PC-3 (cell line): ENCODE measurements around the gene SERPINB12. TPM values are rescaled to one million over a fixed set of nuclear protein-coding genes. Genes with fewer than 3 reads are reported as not detected.
A peak's percentile ranks its signal among the peaks of the same experiment; 100 is the strongest.

ENCODE experiments used
- ATAC-seq: fragments of 200-7000 bp; cut with Tn5 transposase; 2 replicates; pipeline ENCODE4 v1.9.1; 2020; ENCODE audit warnings: mild to moderate bottlenecking, moderate library complexity
- BruUV-seq: library from RNA; stranded (reverse); fragments of 400-500 nt; replicated peaks from 2 replicates; lab custom pipeline; 2021; lab: Mats Ljungman, UMichigan
- CTCF ChIA-PET: fragments of 300-600 bp; sonication (Branson Sonifier 250); formaldehyde crosslinking; loops from one replicate; lab custom pipeline; 2022; ENCODE audit warnings: antibody characterized with exemption; lab: Charles Lee
- POLR2A ChIA-PET: fragments of 300-600 bp; sonication (Branson Sonifier 250); formaldehyde crosslinking; loops from one replicate; lab custom pipeline; 2022; ENCODE audit warnings: antibody characterized with exemption; ENCODE audit not compliant: unreplicated experiment; lab: Charles Lee
- DNase-seq: peaks from one replicate; pipeline ENCODE4 v3.0.0-alpha.2; 2015
- H2AFZ ChIP-seq: fragments of 300-600 bp; sonication (generic); 2 replicates; pipeline ENCODE4 v1.6.0; 2016; ENCODE audit warnings: antibody characterized with exemption, low read length
- H3F3A ChIP-seq: fragments of 300-600 bp; sonication (generic); one replicate; pipeline ENCODE4 v1.6.0; 2017; ENCODE audit warnings: antibody characterized with exemption, low read length, control low read depth, mild to moderate bottlenecking; ENCODE audit not compliant: unreplicated experiment
- H3K27ac ChIP-seq: fragments of 300-600 bp; sonication (generic); 2 replicates; pipeline ENCODE4 v1.5.1; 2016; ENCODE audit warnings: mild to moderate bottlenecking, low read length
- H3K27me3 ChIP-seq: fragments of 300-600 bp; sonication (generic); 2 replicates; pipeline ENCODE4 v1.6.1; 2016; ENCODE audit warnings: low read length, mixed read lengths
- H3K36me3 ChIP-seq: fragments of 300-600 bp; sonication (generic); 2 replicates; pipeline ENCODE4 v1.6.1; 2016; ENCODE audit warnings: low read depth, mixed run types, low read length, mixed read lengths
- H3K4me1 ChIP-seq: fragments of 300-600 bp; sonication (generic); 2 replicates; pipeline ENCODE4 v1.5.1; 2016; ENCODE audit warnings: low read length; ENCODE audit not compliant: insufficient read depth
- H3K4me2 ChIP-seq: fragments of 300-600 bp; sonication (generic); 2 replicates; pipeline ENCODE4 v1.6.0; 2016; ENCODE audit warnings: low read length
- H3K4me3 ChIP-seq: fragments of 300-600 bp; sonication (generic); 2 replicates; pipeline ENCODE4 v1.5.1; 2016; ENCODE audit warnings: mild to moderate bottlenecking, low read length, mixed read lengths
- H3K79me2 ChIP-seq: fragments of 300-600 bp; sonication (generic); 2 replicates; pipeline ENCODE4 v1.6.1; 2017; ENCODE audit warnings: low read length, mixed read lengths
- H3K9ac ChIP-seq: fragments of 300-600 bp; sonication (generic); 2 replicates; pipeline ENCODE4 v1.6.0; 2016; ENCODE audit warnings: mild to moderate bottlenecking, low read length
- H3K9me2 ChIP-seq: fragments of 300-600 bp; sonication (generic); replicated peaks from 2 replicates; pipeline ENCODE4 v1.6.1; 2016; ENCODE audit warnings: mixed run types, low read length, mixed read lengths
- H3K9me3 ChIP-seq: fragments of 300-600 bp; sonication (generic); 2 replicates; pipeline ENCODE4 v1.6.1; 2016; ENCODE audit warnings: low read length, mixed read lengths
- H4K20me1 ChIP-seq: fragments of 300-600 bp; sonication (generic); 2 replicates; pipeline ENCODE4 v1.6.1; 2016; ENCODE audit warnings: low read length, mixed read lengths
- CTCF ChIP-seq: fragments of 300-600 bp; sonication (generic); conservative IDR thresholded peaks from 2 replicates; pipeline ENCODE4 v1.5.1; 2017; ENCODE audit warnings: antibody characterized with exemption, low read depth, mild to moderate bottlenecking, low read length
- EZH2 ChIP-seq: fragments of 300-600 bp; sonication (generic); IDR thresholded peaks from one replicate; pipeline ENCODE4 v1.6.1; 2017; ENCODE audit warnings: antibody characterized with exemption, mild to moderate bottlenecking, low read length; ENCODE audit not compliant: unreplicated experiment
- EZH2phosphoT487 ChIP-seq: fragments of 300-600 bp; sonication (generic); IDR thresholded peaks from 2 replicates; pipeline ENCODE4 v1.6.1; 2018; ENCODE audit warnings: mild to moderate bottlenecking, antibody characterized with exemption, low read length, borderline replicate concordance
- intact Hi-C: fragments of 100-400 bp; cut with micrococcal nuclease; formaldehyde crosslinking; loops from 2 replicates; pipeline ENCODE4 v1.9.0; 2023
- total RNA-seq: library from RNA; depleted of rRNA; stranded (reverse); fragments of >200 nt; gene quantifications from 2 replicates; pipeline ENCODE4 v1.2.3, GENCODE V29; 2014

Gene SERPINB12
- total RNA-seq, 1 experiment from 2014 or later = not detected

GRCh38 chr18:63603355-63603754, 61.2 kb downstream of the SERPINB12 start:
- no peaks in the 10 kb centered on the region for H3K9me2 ChIP-seq
- peak overlapping the region; percentile 35; the same call in 1 of the 2 replicates for H2AFZ ChIP-seq
- no peaks in the 10 kb centered on the region for H3K36me3 ChIP-seq
- no peaks in the 10 kb centered on the region for H3K9me3 ChIP-seq
- TF ChIP-seq EZH2phosphoT487 (no peak), CTCF (no peak), EZH2 (no peak)
- intact Hi-C loops = no loop called here
- no peaks in the 10 kb centered on the region for H3K27me3 ChIP-seq
- POLR2A ChIA-PET = no interaction called here
- BruUV-seq = no TSS peak
- peak overlapping the region; percentile 96 for H3K27ac ChIP-seq
- no peak overlapping the region for H3K4me3 ChIP-seq
- H3K9ac ChIP-seq = no peak overlapping the region
- CTCF ChIA-PET = no interaction called here
- no peak for DNase-seq
- H3K4me1 ChIP-seq = peaks cover 26% of the 10 kb centered on the region
- ATAC-seq = no peak
- peaks cover 12% of the 10 kb centered on the region for H3F3A ChIP-seq
- no peaks in the 10 kb centered on the region for H4K20me1 ChIP-seq
- no peaks in the 10 kb centered on the region for H3K79me2 ChIP-seq
- peak overlapping the region; percentile 53 for H3K4me2 ChIP-seq

- no peak overlapping the region for H3K4me3 ChIP-seq
- DNase-seq (peak; percentile 38), ATAC-seq (no peak)
- peak overlapping the region; percentile 96 for H3K27ac ChIP-seq
- H3K4me1 ChIP-seq = peaks cover 26% of the 10 kb centered on the region
- CTCF ChIA-PET = interaction anchor here (0.6 kb wide), 1 partner anchor 86 kb away, joined by 5 read pairs; no protein-coding TSS in a partner anchor
- POLR2A ChIA-PET = interaction anchor here (0.6 kb wide), 1 partner anchor 176 kb away, joined by 4 read pairs; no protein-coding TSS in a partner anchor
- peak overlapping the region; percentile 53 for H3K4me2 ChIP-seq
- TF ChIP-seq CTCF (no peak), EZH2phosphoT487 (no peak), EZH2 (no peak)
- peaks cover 12% of the 10 kb centered on the region for H3F3A ChIP-seq
- BruUV-seq = no TSS peak
- H3K9me2 ChIP-seq = no peaks in the 10 kb centered on the region
- intact Hi-C loops = no loop called here
- no peaks in the 10 kb centered on the region for H3K27me3 ChIP-seq
- H4K20me1 ChIP-seq = no peaks in the 10 kb centered on the region
- peak overlapping the region; percentile 6; the same call in 1 of the 2 replicates for H2AFZ ChIP-seq
- H3K9ac ChIP-seq = peak overlapping the region; percentile 43
- H3K79me2 ChIP-seq = no peaks in the 10 kb centered on the region
- no peaks in the 10 kb centered on the region for H3K9me3 ChIP-seq
- no peaks in the 10 kb centered on the region for H3K36me3 ChIP-seq
These were observed 61.6 kb downstream of the SERPINB12 start for GRCh38 chr18:63603772-63604171.
